ENCODE results near the gene IPO11. TPM values are rescaled to one million over a fixed set of nuclear protein-coding genes. Genes with fewer than 3 reads are reported as not detected.

Gene IPO11
- total RNA-seq, 1 donor from 2014 or later = 11.8 TPM

- ATAC-seq = no peak
These were observed 20.1 kb downstream of the IPO11 start for GRCh38 chr5:62432621-62433064.

DNA sequence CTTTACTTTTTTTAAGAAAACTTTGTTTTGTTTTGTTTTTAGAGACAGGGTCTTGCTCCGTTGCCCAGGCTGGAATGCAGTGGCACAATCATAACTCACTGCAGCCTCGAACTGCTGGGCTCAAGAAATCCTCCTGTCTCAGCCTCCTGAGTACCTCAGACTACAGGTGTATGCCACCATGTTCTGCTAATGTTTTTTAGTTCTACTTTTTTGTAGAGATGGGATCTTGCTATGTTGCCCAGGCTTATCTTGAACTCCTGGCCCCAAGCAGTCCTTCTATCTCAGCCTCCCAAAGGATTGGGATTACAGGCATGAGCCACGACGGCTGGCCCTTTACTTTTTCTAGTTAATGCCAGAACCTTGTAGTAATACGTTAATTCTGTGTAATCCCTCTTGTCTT, 36.0 kb downstream of the IPO11 start:
- ATAC-seq (no peak), DNase-seq (ENCODE audit: low spot score) (no peak)

More at GRCh38 chr5:62432621-62433064, 20.1 kb downstream of the IPO11 start:
- no peak for DNase-seq (ENCODE audit: low spot score)

DNA sequence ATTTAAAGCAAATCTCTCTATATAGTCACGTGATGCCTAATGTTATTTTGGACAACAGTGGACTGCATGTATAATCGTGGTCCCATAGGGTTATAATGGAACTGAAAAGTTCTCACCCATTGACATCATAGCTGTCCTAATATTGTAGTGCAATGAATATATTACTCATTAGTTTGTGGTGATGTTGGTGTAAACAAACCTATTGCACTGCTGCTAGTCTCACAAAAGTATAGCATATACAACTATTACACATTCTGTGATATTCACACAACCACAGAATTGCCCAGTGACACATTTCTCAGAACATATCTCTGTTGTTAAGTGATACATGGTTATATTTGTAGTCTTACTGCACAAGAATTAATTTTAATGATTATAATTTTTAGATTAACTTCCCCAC, 37.7 kb downstream of the IPO11 start:
- DNase-seq (ENCODE audit: low spot score) = no peak
- ATAC-seq = no peak

DNA sequence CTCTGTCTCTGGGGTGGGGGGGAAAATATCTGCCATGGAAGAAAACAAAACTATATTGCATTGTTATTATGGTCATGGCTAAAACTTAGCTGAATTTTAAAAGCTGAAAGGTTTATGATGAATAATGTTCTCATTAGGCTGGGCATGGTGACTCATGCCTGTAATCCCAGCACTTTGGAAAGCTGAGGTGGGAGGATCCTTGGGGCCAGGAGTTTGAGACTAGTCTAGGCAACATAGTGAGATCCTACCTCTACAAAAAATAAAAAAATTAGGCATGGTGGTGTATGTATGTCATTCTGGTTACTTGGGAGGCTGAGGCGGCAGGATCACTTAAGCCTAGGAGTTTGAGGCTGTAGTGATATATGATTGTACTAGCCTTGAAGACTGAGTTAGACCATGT, 44.5 kb downstream of the IPO11 start:
- DNase-seq (ENCODE audit: low spot score) (no peak), ATAC-seq (no peak)

- DNase-seq (ENCODE audit: low spot score) = no peak
- ATAC-seq = peak; percentile 75
These were observed 48.0 kb downstream of the IPO11 start for GRCh38 chr5:62460578-62460983.

- DNase-seq (ENCODE audit: low spot score) (no peak), ATAC-seq (no peak)
These were observed 49.0 kb downstream of the IPO11 start for GRCh38 chr5:62461561-62461960.

DNA sequence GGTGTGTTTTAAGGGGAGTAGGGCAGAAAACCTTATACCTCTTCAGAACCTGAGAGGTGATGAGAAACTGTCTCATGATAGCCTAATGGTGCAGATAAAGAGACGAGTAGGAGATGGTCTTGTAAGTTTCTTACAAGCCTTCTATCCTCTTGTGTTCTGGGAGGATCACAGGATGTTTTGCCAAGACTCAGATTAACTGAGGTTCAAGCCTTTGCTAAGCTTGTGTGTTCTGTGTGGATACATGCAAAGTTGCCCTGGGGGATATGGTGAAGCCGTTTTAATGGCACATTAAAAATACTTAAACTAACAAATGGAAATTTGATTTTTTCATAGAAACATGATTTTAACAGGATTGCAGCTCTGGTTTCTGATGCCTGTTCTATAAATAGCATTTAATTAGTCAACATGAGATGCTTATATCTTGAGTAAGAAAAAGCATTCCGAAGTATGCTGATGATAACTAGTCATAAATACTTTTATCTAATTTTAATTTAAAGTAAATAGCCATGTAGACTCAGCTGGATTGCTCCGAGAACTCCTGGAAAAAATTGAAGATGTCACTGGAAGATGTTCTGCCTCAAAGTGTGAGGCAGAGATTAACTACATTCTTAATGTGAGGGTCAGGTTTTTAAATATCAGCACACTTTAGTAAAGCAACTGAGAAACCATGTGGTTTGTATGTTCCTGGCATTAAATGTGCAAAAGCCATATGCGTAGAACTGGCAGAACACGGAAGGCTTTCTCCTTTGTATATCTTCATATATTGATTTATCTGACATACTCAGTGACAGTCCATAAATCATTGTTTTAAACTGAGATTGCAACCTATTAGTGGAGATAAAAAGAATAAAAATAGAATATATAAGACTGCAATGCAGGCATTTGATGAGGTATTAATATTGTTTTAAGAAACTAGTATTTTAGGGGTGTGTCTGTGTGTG, 53.7 kb downstream of the IPO11 start:
- ATAC-seq = no peak
- no peak for DNase-seq (ENCODE audit: low spot score)

DNA sequence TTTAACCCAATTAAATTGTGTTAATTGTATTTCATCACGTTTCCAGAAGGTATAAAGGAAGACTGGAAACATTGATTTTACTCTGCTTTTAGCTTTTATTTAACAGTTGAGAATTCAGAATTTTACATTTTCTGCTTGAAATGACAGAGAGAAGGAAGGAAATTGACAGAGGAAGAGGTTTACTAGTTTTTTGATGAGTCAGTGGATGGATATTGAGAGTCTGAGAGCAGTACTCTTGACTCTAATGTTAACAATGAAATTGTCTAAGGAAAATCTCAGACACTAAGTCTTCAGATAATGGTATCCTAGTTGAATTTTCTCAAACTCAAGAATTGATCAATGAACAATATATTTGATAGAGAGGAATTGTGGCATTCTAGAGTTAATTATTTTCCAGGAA, 60.6 kb downstream of the IPO11 start:
- DNase-seq (ENCODE audit: low spot score) = no peak
- no peak for ATAC-seq

DNA sequence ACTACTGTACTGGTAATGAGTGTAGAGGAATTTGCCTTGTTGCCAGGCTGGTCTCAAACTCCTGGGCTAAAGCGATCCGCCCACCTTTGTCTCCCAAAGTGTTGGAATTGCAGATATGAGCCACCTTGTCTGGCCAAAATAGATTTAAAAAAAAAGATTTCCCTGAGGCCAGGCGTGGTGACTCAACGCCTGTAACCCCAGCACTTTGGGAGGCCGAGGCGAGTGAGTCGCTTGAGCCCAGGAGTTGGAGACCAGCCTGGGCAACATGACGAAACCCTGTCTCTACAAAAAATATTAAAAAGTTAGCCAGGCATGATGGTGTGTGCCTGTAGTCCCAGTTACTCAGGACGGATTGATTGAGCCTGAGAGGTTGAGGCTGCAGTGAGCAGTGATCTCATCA, 62.5 kb downstream of the IPO11 start:
- ATAC-seq (no peak), DNase-seq (ENCODE audit: low spot score) (no peak)

DNA sequence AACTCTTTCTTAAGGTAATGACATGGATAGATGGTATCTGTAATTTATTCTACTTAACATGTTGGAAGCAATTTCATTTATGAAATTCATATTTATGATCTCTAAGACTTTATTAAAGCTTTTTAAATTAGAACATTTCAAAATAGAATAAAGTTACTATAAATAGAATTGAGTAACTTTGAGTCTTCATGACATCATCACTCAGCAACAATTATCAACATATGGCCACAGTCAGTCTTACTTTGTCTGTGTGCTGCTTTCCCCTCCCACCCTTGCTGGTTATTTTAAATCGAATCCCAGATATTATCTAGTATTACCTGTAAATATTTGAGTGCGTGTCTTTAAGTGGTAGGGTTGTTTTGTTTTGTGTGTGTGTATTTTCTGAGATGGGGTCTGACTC, 65.2 kb downstream of the IPO11 start:
- DNase-seq (ENCODE audit: low spot score) (no peak), ATAC-seq (no peak)

GRCh38 chr5:62483556-62483955, 71.0 kb downstream of the IPO11 start:
- ATAC-seq = no peak

DNA sequence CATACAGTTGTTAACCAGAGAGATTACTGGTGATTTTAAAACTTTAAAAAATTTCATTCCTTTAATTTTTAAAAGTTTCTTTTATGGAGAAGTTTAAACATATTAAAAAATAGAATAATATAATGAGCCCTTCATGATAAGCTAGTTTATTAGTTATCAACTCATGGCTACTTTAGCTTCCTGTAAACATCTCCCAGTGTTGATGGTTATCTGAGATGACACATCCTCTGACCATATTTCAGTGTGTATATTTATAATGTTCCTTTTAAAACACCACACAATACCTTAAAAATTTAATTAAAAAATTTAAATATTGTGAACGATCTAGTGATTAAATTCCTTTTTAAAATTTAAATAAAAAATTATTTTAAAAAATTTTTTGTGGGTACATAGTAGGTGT, 74.1 kb downstream of the IPO11 start:
- no peak for ATAC-seq
- no peak for DNase-seq (ENCODE audit: low spot score)

More at GRCh38 chr5:62483556-62483955, 71.0 kb downstream of the IPO11 start:
- DNase-seq (ENCODE audit: low spot score) = no peak

DNA sequence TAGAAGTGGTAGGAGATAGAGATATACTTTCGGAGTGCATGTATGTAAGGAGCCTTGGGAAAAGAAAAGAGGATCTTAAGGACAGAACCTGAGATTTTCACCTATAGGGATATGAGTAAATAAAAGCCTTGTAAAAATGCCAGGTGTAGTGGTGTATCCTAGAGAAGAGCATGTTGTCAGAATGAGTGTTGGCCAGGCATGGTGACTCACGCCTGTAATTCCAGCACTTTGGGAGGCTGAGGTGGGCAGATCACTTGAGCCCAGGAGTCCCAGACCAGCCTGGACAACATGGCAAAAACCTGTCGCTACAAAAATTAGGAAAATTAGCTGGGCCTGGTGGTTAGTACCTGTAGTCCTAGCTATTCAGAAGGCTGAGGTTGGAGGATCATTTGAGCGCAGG, 76.0 kb downstream of the IPO11 start:
- DNase-seq (ENCODE audit: low spot score) (no peak), ATAC-seq (no peak)

- no peak for ATAC-seq
- DNase-seq (ENCODE audit: low spot score) = no peak
These were observed 76.9 kb downstream of the IPO11 start for GRCh38 chr5:62489471-62489870.

DNA sequence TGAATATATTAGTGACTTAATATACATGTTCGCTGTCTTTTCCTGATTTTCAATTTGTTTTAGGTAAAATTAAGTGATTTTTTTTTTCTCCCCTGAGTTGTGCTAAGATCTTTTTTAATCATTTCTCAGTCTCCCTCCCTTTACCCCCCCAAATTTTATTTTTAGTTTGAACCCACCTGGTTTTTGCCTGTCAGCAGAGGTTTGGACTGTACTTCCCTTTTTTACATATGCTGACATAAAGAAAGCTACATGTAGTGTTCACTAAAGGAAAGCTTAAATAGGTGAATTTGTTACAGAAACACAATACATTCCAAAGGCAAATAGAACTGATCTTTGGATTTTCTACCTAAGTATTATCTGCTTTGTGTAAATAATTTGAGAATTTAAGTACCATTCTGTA, 82.2 kb downstream of the IPO11 start:
- ATAC-seq (no peak), DNase-seq (ENCODE audit: low spot score) (no peak)

DNA sequence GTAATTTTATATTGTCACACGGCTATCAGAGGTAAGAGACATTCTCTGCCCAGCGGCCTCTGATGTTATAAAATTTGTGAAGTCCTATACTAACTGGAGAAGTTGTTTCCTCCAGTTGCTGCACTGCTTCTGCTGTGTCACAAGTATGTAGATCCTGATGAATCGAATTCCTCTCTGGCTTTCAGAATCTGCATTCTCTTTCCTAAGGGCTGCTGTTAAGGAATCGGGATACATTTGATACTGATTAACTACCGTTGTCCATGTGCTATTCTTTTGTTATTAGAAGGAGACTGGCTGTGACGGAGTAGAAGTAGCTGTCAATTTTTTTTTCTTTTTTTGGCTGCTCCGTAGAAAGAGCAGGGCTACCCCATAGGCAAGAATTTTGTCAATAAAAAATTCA, 84.3 kb downstream of the IPO11 start:
- no peak for ATAC-seq
- DNase-seq (ENCODE audit: low spot score) = no peak

DNA sequence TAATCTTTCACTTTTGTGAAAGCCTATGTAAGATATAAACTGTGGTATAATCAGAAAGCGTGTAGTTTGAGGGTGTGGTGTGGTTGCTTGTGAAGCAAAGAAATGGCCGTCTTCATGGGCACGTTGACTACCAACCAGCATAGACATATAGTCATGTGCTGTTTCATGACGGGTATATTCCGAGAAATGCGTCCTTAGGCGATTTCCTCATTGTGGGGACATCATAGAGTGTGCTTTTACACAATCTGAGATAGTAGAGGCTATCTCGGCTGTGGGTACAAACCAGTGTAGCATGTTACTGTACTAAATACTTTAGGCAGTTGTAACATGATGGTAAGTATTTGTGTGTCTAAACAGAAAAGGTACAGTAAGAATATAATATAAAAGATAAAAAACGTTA, 86.4 kb downstream of the IPO11 start:
- DNase-seq (ENCODE audit: low spot score) (no peak), ATAC-seq (no peak)

DNA sequence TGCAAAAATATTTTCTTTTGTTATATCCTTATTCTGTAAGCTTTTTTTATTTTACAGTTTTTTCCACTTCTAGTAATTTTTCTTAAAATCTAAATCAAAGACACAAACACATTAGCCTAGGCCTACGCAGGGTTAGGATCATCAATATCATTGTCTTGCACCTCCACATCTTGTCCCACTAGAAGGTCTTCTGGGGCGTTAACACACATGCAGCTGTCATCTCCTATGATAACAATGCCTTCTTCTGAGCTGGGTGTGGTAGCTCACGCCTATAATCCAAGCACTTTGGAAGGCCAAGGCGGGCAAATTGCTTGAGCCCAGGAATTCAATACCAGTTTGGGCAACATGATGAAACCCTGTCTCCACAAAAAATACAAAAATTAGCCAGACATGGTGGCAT, 87.2 kb downstream of the IPO11 start:
- DNase-seq (ENCODE audit: low spot score) (no peak), ATAC-seq (no peak)

DNA sequence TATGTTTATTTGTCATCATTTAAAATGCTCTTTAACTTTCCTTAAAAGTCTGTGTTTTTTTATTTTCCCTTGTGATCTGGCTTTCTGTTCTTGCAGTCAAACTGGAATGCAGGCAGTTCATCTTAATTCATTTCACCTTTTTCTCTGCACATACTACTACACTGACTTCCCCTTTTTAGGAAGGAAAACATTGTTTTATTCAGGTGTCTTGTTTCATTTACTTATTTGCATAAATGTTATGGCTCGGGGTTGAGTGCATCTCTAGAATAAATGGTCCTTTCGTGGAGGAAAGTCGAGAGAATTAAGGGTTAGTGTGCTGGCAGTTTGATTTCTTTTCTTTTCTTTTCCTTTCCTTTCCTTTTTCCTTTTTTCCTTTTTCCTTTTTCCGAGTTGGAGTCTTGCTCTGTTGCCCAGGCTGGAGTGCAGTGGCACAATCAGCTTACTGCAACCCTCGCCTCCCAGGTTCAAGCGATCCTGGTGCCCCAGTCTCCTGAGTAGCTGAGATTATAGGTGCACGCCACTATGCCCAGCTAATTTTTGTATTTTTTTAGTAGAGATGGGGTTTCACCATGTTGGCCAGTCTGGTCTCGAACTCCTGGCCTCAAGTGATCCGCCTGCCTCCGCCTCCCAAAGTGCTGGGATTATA, 90.0 kb downstream of the IPO11 start:
- DNase-seq (ENCODE audit: low spot score) (no peak), ATAC-seq (no peak)

GRCh38 chr5:62504129-62504528, 91.6 kb downstream of the IPO11 start:
- ATAC-seq (no peak), DNase-seq (ENCODE audit: low spot score) (no peak)

DNA sequence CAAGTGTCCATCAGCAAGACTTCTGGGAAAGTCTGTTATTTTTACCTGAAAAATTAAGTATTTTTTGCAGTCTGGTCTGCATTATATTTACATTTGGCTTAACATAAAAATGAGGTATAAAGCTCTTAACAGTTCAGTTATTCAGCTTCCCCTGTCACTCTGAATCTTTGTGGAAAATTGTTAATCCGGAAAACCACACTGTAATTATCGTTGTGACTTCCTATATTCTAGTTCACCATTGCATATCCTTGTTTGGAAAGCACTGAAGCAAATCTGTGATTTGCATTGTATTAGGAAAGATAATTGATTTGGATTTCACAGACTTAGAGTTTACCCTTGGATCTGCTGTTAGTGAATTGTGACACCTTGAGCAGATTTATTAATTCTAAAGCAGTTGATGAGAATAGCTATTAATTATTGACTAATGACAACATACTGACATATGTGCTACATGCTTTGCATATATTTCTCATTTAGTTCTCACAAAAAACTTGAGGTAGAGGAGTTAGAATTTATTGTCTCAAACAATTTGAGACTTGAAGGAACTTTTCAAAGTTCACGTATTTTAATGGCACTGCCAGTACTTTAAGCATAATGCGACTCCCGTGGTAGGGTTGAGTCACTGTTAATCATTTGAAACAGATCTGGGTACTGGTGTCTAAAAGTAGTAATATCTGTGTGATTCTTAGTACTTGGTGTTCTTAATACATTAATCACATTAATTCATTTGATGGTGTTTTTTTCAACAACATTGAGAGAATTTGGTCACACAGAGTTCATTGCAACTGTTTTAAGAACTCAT, 94.3 kb downstream of the IPO11 start:
- ATAC-seq (no peak), DNase-seq (ENCODE audit: low spot score) (no peak)
